K562 (cell line): ENCODE measurements around the gene ZDHHC5. TPM values are rescaled to one million over a fixed set of nuclear protein-coding genes. Genes with fewer than 3 reads are reported as not detected.

Experiments
- ATAC-seq: fragments of 200-7000 bp; cut with Tn5 transposase; 3 replicates; pipeline ENCODE4 v1.9.1; 2020; ENCODE audit warnings: moderate library complexity
- BruUV-seq: library from RNA; stranded (reverse); fragments of 400-500 nt; replicated peaks from 2 replicates; lab custom pipeline; 2021; lab: Mats Ljungman, UMichigan
- CTCF ChIA-PET: fragments of 300-600 bp; formaldehyde crosslinking; extraction: SDS; loops from one replicate; lab custom pipeline; 2021; ENCODE audit warnings: low intra/inter-chr PET ratio; lab: Yijun Ruan, JAX
- POLR2A ChIA-PET: fragments of 300-600, 350-650 bp; sonication (Branson Sonifier 250); formaldehyde crosslinking; extraction: SDS; loops from one replicate; lab custom pipeline; 2021; ENCODE audit warnings: antibody characterized with exemption, inconsistent platforms; lab: Yijun Ruan, JAX
- DNase-seq, 4 experiments: peaks; one replicate each; pipeline versions ENCODE4 v3.0.0 to v3.0.0-alpha.2; 2011 to 2018; ENCODE audit warnings: low spot score in 3 of 4, mixed read lengths in 3 of 4; ENCODE audit errors: extremely low read depth in 1 of 4
- FAIRE-seq: peaks from 2 replicates; lab custom pipeline; 2011; peaks lifted over from hg19 to GRCh38; lab: Jason Lieb, UNC
- H2AFZ ChIP-seq: 2 replicates; pipeline ENCODE4 v1.6.0; 2011; ENCODE audit warnings: low read depth, low read length, control low read depth, inconsistent platforms
- H3K27ac ChIP-seq: fragments of 200-600 bp; 3 replicates; pipeline ENCODE4 v1.8.0; 2011; ENCODE audit warnings: low read depth, mild to moderate bottlenecking, control low read depth, inconsistent platforms, low read length, moderate library complexity, mixed read lengths; ENCODE audit errors: extremely low read depth
- H3K27me3 ChIP-seq, 2 experiments: fragments of 300-600 bp in 1 of 2; 2 replicates in 1 of 2; 3 replicates in 1 of 2; pipeline versions ENCODE4 v1.6.0 to v1.8.0; 2011; ENCODE audit warnings: inconsistent platforms in 2 of 2, low read length in 2 of 2, mild to moderate bottlenecking in 1 of 2, mixed read lengths in 1 of 2, moderate library complexity in 1 of 2; ENCODE audit not compliant: control insufficient read depth in 2 of 2, insufficient read depth in 2 of 2
- H3K36me3 ChIP-seq: fragments of 300-600 bp; 3 replicates; pipeline ENCODE4 v1.8.0; 2011; ENCODE audit warnings: mild to moderate bottlenecking, low read length, inconsistent platforms; ENCODE audit not compliant: control insufficient read depth, insufficient read depth
- H3K4me1 ChIP-seq, 2 experiments: fragments of 200-600 bp in 1 of 2; replicated peaks in 1 of 2; 2 replicates in 1 of 2; 3 replicates in 1 of 2; pipeline versions ENCODE4 v1.5.1 to v1.8.0; 2011; ENCODE audit warnings: inconsistent platforms in 2 of 2, low read length in 2 of 2, mild to moderate bottlenecking in 1 of 2, mixed read lengths in 1 of 2, moderate library complexity in 1 of 2; ENCODE audit not compliant: control insufficient read depth in 2 of 2, insufficient read depth in 2 of 2
- H3K4me2 ChIP-seq: 2 replicates; pipeline ENCODE4 v1.6.1; 2011; ENCODE audit warnings: low read length, control low read depth, inconsistent platforms, mixed read lengths; ENCODE audit not compliant: insufficient read depth
- H3K4me3 ChIP-seq: fragments of 200-600 bp; sonication (generic), shearing (Covaris generic); 2 replicates; pipeline ENCODE4 v1.5.1; 2016; ENCODE audit warnings: control low read depth, inconsistent platforms
- H3K79me2 ChIP-seq: fragments of 200-600 bp; 3 replicates; pipeline ENCODE4 v1.8.0; 2011; ENCODE audit warnings: low read length, inconsistent platforms; ENCODE audit not compliant: control insufficient read depth, insufficient read depth
- H3K9ac ChIP-seq, 2 experiments: 2 replicates each; pipeline versions ENCODE4 v1.6.0 to v1.6.1; 2011; ENCODE audit warnings: low read depth in 2 of 2, low read length in 2 of 2, control low read depth in 1 of 2, inconsistent platforms in 1 of 2, mild to moderate bottlenecking in 1 of 2, mixed read lengths in 1 of 2; ENCODE audit not compliant: insufficient read depth in 1 of 2
- H3K9me1 ChIP-seq: one replicate; pipeline ENCODE4 v1.6.0; 2011; ENCODE audit warnings: inconsistent platforms, mild to moderate bottlenecking, low read length, moderate library complexity; ENCODE audit not compliant: control insufficient read depth, insufficient read depth
- H3K9me3 ChIP-seq: replicated peaks from 2 replicates; pipeline ENCODE4 v1.5.1; 2011; ENCODE audit warnings: low read depth, low read length, inconsistent platforms; ENCODE audit not compliant: control insufficient read depth, insufficient read depth
- H4K20me1 ChIP-seq: replicated peaks from 2 replicates; pipeline ENCODE4 v1.6.1; 2011; ENCODE audit warnings: low read length, inconsistent platforms, mixed read lengths; ENCODE audit not compliant: control insufficient read depth, insufficient read depth
- ELF2 ChIP-seq: fragments of 250-450 bp; sonication (Bioruptor Pico); IDR thresholded peaks from 2 replicates; pipeline ENCODE4 v1.5.0; 2021; ENCODE audit warnings: mild to moderate bottlenecking
- ESRRA ChIP-seq: fragments of 450-650 bp; IDR thresholded peaks from 2 replicates; pipeline ENCODE4 v1.6.1; 2014; ENCODE audit warnings: low read depth, mild to moderate bottlenecking, moderate library complexity, borderline replicate concordance
- FIP1L1 ChIP-seq: fragments of 200-400 bp; formaldehyde crosslinking; IDR thresholded peaks from 2 replicates; pipeline ENCODE4 v1.6.1; 2018; ENCODE audit warnings: mild to moderate bottlenecking, low read depth, low read length; ENCODE audit not compliant: poor library complexity, severe bottlenecking
- L3MBTL2 ChIP-seq: fragments of 450-650 bp; IDR thresholded peaks from 2 replicates; pipeline ENCODE4 v1.6.1; 2016; ENCODE audit warnings: mild to moderate bottlenecking, moderate library complexity
- MCM5 ChIP-seq: fragments of 450-650 bp; IDR thresholded peaks from 2 replicates; pipeline ENCODE4 v1.6.1; 2016; ENCODE audit warnings: low read depth
- MNT ChIP-seq, 2 experiments: fragments of 450-650 bp; conservative IDR thresholded peaks; 2 replicates each; pipeline ENCODE4 v1.6.1; 2017; ENCODE audit warnings: mild to moderate bottlenecking in 2 of 2, moderate library complexity in 2 of 2
- NR4A1 ChIP-seq, 2 experiments: fragments of 250-450 bp in 1 of 2; fragments of 450-650 bp in 1 of 2; sonication (Bioruptor Pico) in 1 of 2; IDR thresholded peaks; 2 replicates each; pipeline versions ENCODE4 v1.4.0 to v1.6.1; 2016 to 2020; ENCODE audit warnings: mild to moderate bottlenecking in 2 of 2, missing compliant biosample characterization in 1 of 2, missing genetic modification characterization in 1 of 2, moderate library complexity in 1 of 2
- TRIM24 ChIP-seq, 2 experiments: fragments of 450-650 bp; IDR thresholded peaks; 2 replicates each; pipeline ENCODE4 v1.6.1; 2016
- WHSC1 ChIP-seq: IDR thresholded peaks from one replicate; pipeline ENCODE4 v1.6.1; 2012; ENCODE audit warnings: low read length, control low read depth, inconsistent platforms
- ZC3H4 ChIP-seq: sonication (generic); formaldehyde crosslinking; IDR thresholded peaks from 2 replicates; pipeline ENCODE4 v1.9.0; 2021; ENCODE audit warnings: missing genetic modification reagents, borderline replicate concordance
- ZFX ChIP-seq: sonication (generic); formaldehyde crosslinking; IDR thresholded peaks from 2 replicates; pipeline ENCODE4 v1.8.0; 2022; ENCODE audit warnings: mild to moderate bottlenecking, missing genetic modification reagents, moderate library complexity
- ZNF239 ChIP-seq: fragments of 250-450 bp; sonication (Bioruptor Pico); IDR thresholded peaks from 2 replicates; pipeline ENCODE4 v1.4.0; 2020; ENCODE audit warnings: mild to moderate bottlenecking
- ZNF431 ChIP-seq: sonication (generic); formaldehyde crosslinking; IDR thresholded peaks from 2 replicates; pipeline ENCODE4 v1.8.0; 2022; ENCODE audit warnings: mild to moderate bottlenecking, missing genetic modification reagents
- ZNF639 ChIP-seq, 2 experiments: fragments of 200-800 bp in 1 of 2; sonication (Bioruptor generic) in 1 of 2; sonication (generic) in 1 of 2; formaldehyde crosslinking in 1 of 2; IDR thresholded peaks in 1 of 2; conservative IDR thresholded peaks in 1 of 2; 2 replicates each; pipeline versions ENCODE4 v1.5.0 to v1.6.1; 2016 to 2020; ENCODE audit warnings: missing compliant biosample characterization in 1 of 2, missing genetic modification characterization in 1 of 2, missing genetic modification reagents in 1 of 2
- WGBS: fragments of 100-300 bp; shearing (Covaris generic); methylation state at CpG from one replicate; pipeline ENCODE4 v1.1.6; 2016; ENCODE audit warnings: low coverage, mixed read lengths; ENCODE audit not compliant: insufficient coverage; ENCODE audit errors: missing lambda C conversion rate; 5-methylcytosine and 5-hydroxymethylcytosine counted together
- in situ Hi-C: fragments of 300-500 bp; cut with MboI; formaldehyde crosslinking; loops from 4 replicates; pipeline ENCODE4 v1.15.0; 2018; ENCODE audit warnings: inconsistent platforms, mixed read lengths
- intact Hi-C: fragments of 100-400 bp; cut with micrococcal nuclease; formaldehyde crosslinking; loops from 2 replicates; pipeline ENCODE4 v1.14.2; 2022
- polyA plus RNA-seq, 8 experiments: library from polyadenylated mRNA; depleted of rRNA in 4 of 8; stranded (reverse) in 5 of 8; unstranded in 3 of 8; fragments of >200 nt; fragmentation: Nextera tagmentation in 2 of 8; fragmentation: Illumina TruSeq in 1 of 8; extraction: Ambion mirVana in 2 of 8; extraction: Trizol in 1 of 8; gene quantifications; 2 replicates each; pipeline versions ENCODE4 v1.2.1 to v1.2.3, GENCODE V29; 2011 to 2014; ENCODE audit warnings: inconsistent platforms in 1 of 8, missing spikeins in 1 of 8
- total RNA-seq, 7 experiments: library from RNA; depleted of rRNA in 6 of 7; stranded (reverse); fragments of >200 nt in 6 of 7; fragmentation: Illumina TruSeq in 2 of 7; extraction: Trizol in 2 of 7; gene quantifications; 2 replicates each; pipeline versions ENCODE4 v1.2.1 to v1.2.3, GENCODE V29; 2011 to 2021; ENCODE audit warnings: low replicate concordance in 1 of 7

The ZDHHC5 gene
- total and polyA plus RNA-seq, 9 of the 15 experiments (the other 6 are each of a cell fraction or from before 2014, with no cell fraction given) = 3.8 to 64.2 (median 35.9) TPM

- no peak for TF ChIP-seq TRIM24 (IDR thresholded peaks at IDR 0.05)
Observed at GRCh38 chr11:57709802-57710367, 42.0 kb downstream of the ZDHHC5 start (continued).

GRCh38 chr11:57711414-57712255 lies 43.7 kb downstream of the ZDHHC5 start, which contains the start of gene MED19:
Gene MED19, minus strand, starts transcription at chr11:57712215. Its CDS starts 36 bp downstream, at chr11:57712179.
- Histone ChIP-seq H4K20me1 (0 out of 2 replicates have a peak, but pooled peaks cover 4% of the 10 kb centered on the region), H2AFZ (peak within 1 kb of the TSS; percentile 91), H3K79me2 (peaks cover 62% of the 10 kb centered on the region), H3K27ac (peak within 1 kb of the TSS; percentile 99), H3K27me3 (no peaks in the 10 kb centered on the region), H3K36me3 (peaks cover 23% of the 10 kb centered on the region; the same call in 2 of the 3 replicates), H3K9me3 (no peaks in the 10 kb centered on the region; the same call in 1 of the 2 replicates), H3K9ac (peak within 1 kb of the TSS; percentile 99 to 100), H3K9me1 (no peaks in the 10 kb centered on the region), H3K4me2 (peak within 1 kb of the TSS; percentile 98), H3K4me3 (peak within 1 kb of the TSS; percentile 95), H3K4me1 (peaks cover 9% of the 10 kb centered on the region in 2 experiments; a peak in 3 of 5 replicates)
- ChIA-PET CTCF (no interaction called here), POLR2A (interaction anchor here (0.6 to 4.0 kb wide), 13 partner anchors 9 to 371 kb away, joined by 3 to 53 read pairs (median 4); partner anchors contain the start of genes CTNND1 and SELENOH)
- intact Hi-C loops (loop anchor here (1.0 to 2.0 kb wide), 2 partner anchors 44 to 89 kb away; no protein-coding TSS in a partner anchor), in situ Hi-C loops (no loop called here)
- under 1% methylated on average over 49 of the region's 51 CpGs for WGBS
- BruUV-seq = TSS peak; percentile 74
- FAIRE-seq (no peak), ATAC-seq (peak; percentile 79), DNase-seq (peak; percentile 87 to 91 (median 89))
- TF ChIP-seq L3MBTL2 = no peak; the same call in 1 of the 2 replicates
- TF ChIP-seq WHSC1 = no peak
- no peak for TF ChIP-seq ZNF239
- peak in 1 of 2 experiments; percentile 81; a peak in 1 of 4 replicates for TF ChIP-seq MNT (conservative IDR thresholded peaks at IDR 0.05)
- no peak for TF ChIP-seq ZFX
- TF ChIP-seq ELF2 (CRISPR knock-in tag) = no peak
- no peak for TF ChIP-seq MCM5
- no peak for TF ChIP-seq FIP1L1
- TF ChIP-seq ZNF431 (CRISPR knock-in tag) = no peak
- TF ChIP-seq ZC3H4 = no peak
- TF ChIP-seq NR4A1 (CRISPR knock-in tag; IDR thresholded peaks at IDR 0.05) = no peak
- TF ChIP-seq NR4A1 (tag; IDR thresholded peaks at IDR 0.05) = no peak
- no peak for TF ChIP-seq ZNF639 (CRISPR knock-in tag; conservative IDR thresholded peaks at IDR 0.05 in 1 of 2, IDR thresholded peaks at IDR 0.05 in 1 of 2)
- TF ChIP-seq ESRRA = no peak
